Measurements from ENCODE around the gene HOXD4. TPM values are rescaled to one million over a fixed set of nuclear protein-coding genes. Genes with fewer than 3 reads are reported as not detected.

HOXD4 gene
- total and polyA plus RNA-seq, 10 of the 15 experiments (the other 5 are each of a cell fraction or from before 2014, with no cell fraction given), result 0.07 TPM; not detected in 9

DNA sequence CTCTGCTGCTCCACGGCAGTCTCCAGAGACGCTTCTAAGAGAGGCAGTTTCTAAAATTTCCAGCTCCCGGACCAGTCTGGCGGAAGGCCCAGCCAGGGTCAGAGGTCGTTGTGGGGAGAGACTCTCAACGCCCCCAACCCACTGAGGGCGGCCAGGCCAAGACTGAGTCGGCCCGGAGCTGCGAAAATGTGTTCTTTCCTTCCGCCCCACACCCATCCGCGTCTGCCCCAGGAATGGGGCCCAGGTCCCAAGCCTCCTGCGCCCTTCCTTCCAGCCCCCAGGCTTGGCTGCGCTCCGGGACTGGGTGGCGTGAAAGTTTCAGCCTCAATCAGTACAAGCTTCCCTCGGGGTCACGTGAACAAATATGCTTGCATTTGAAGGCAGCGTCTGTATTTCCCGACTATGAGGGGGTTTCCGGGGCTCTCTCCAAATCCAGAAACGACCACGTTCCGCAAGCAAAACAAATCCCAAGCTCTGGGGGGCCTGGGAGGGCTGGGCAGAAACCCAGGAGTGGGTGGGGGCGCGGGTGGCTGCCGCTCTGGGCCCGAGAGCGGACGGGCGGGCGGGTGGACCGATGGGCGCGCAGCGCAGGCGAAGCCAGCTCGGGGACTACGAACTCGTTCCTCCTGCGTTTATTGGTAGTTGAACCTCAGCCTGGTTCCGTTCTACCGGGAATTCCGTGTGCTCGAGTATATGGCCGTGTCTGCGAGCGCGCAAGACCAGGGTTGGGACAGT lies 9.1 kb downstream of the HOXD4 start (continued):
- TF ChIP-seq, protein P1, sequence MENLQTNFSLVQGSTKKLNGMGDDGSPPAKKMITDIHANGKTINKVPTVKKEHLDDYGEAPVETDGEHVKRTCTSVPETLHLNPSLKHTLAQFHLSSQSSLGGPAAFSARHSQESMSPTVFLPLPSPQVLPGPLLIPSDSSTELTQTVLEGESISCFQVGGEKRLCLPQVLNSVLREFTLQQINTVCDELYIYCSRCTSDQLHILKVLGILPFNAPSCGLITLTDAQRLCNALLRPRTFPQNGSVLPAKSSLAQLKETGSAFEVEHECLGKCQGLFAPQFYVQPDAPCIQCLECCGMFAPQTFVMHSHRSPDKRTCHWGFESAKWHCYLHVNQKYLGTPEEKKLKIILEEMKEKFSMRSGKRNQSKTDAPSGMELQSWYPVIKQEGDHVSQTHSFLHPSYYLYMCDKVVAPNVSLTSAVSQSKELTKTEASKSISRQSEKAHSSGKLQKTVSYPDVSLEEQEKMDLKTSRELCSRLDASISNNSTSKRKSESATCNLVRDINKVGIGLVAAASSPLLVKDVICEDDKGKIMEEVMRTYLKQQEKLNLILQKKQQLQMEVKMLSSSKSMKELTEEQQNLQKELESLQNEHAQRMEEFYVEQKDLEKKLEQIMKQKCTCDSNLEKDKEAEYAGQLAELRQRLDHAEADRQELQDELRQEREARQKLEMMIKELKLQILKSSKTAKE (IDR thresholded peaks at IDR 0.05; ENCODE audit: low read depth, poor library complexity, severe bottlenecking), result no peak
- TF ChIP-seq ZSCAN29 (IDR thresholded peaks at IDR 0.05) (no peak), IKZF2 (IDR thresholded peaks at IDR 0.05) (no peak)
- TF ChIP-seq, protein P2, sequence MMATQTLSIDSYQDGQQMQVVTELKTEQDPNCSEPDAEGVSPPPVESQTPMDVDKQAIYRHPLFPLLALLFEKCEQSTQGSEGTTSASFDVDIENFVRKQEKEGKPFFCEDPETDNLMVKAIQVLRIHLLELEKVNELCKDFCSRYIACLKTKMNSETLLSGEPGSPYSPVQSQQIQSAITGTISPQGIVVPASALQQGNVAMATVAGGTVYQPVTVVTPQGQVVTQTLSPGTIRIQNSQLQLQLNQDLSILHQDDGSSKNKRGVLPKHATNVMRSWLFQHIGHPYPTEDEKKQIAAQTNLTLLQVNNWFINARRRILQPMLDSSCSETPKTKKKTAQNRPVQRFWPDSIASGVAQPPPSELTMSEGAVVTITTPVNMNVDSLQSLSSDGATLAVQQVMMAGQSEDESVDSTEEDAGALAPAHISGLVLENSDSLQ (IDR thresholded peaks at IDR 0.05), result no peak

- ChIA-PET CTCF (interaction anchor here (0.8 to 0.9 kb wide), 2 partner anchors 20 to 393 kb away, joined by 3 to 4 read pairs; no protein-coding TSS in a partner anchor), SMC1A (ENCODE audit: uncharacterized antibody, unreplicated experiment) (interaction anchor here (0.8 to 1.0 kb wide), 3 partner anchors 13 to 490 kb away, joined by 3 to 5 read pairs (median 3); no protein-coding TSS in a partner anchor), RAD21 (ENCODE audit: unreplicated experiment) (interaction anchor here (1.2 kb wide), 1 partner anchor 11 kb away, joined by 4 read pairs; no protein-coding TSS in a partner anchor), POLR2A (no interaction called here)
- Histone ChIP-seq H4K20me1 (ENCODE audit: control insufficient read depth, insufficient read depth) (no peaks in the 10 kb centered on the region), H3K27me3 (replicated peaks in 1 of 2; ENCODE audit: control insufficient read depth in 2 of 2, insufficient read depth in 2 of 2, low read length in 1 of 2) (peaks cover 19 to 35% of the 10 kb centered on the region in 2 experiments), H3K9ac (ENCODE audit: control insufficient read depth, insufficient read depth, low read length) (no peak overlapping the region), H3K4me3 (no peak overlapping the region), H3K36me3 (ENCODE audit: control insufficient read depth in 2 of 2, insufficient read depth in 2 of 2, low read length in 1 of 2) (no peaks in the 10 kb centered on the region), H3K4me2 (ENCODE audit: control insufficient read depth, insufficient read depth) (no peak overlapping the region), H3K9me3 (replicated peaks; ENCODE audit: control insufficient read depth, insufficient read depth, low read length) (peaks cover 2% of the 10 kb centered on the region; the same call in 2 of the 3 replicates), H3K27ac (ENCODE audit: control insufficient read depth, insufficient read depth) (no peak overlapping the region), H3K4me1 (ENCODE audit: control insufficient read depth, insufficient read depth, low read length) (no peaks in the 10 kb centered on the region), H3K79me2 (ENCODE audit: control insufficient read depth, insufficient read depth, low read length) (no peaks in the 10 kb centered on the region), H2AFZ (ENCODE audit: control insufficient read depth, low read depth, low read length) (no peak overlapping the region)
- no peak for FAIRE-seq
- 49% methylated on average over 22 of the region's 22 CpGs for whole genome bisulfite sequencing (ENCODE audit: insufficient coverage, insufficient replicate concordance, low lambda C conversion rate, missing lambda C conversion rate)
- in situ Hi-C loops (cut with MboI), result no loop called here
- ATAC-seq, result no peak
- intact Hi-C loops (cut with micrococcal nuclease; ENCODE audit: unreplicated experiment), result no loop called here
- no peak for DNase-seq (ENCODE audit: low read depth, low spot score)
- no TSS peak for BruUV-seq (replicated peaks)
- no peak for TF ChIP-seq JUNB (IDR thresholded peaks at IDR 0.05)
- TF ChIP-seq, protein P1 (IDR thresholded peaks at IDR 0.05; ENCODE audit: low read depth, poor library complexity, severe bottlenecking), result no peak
- TF ChIP-seq, protein P3, sequence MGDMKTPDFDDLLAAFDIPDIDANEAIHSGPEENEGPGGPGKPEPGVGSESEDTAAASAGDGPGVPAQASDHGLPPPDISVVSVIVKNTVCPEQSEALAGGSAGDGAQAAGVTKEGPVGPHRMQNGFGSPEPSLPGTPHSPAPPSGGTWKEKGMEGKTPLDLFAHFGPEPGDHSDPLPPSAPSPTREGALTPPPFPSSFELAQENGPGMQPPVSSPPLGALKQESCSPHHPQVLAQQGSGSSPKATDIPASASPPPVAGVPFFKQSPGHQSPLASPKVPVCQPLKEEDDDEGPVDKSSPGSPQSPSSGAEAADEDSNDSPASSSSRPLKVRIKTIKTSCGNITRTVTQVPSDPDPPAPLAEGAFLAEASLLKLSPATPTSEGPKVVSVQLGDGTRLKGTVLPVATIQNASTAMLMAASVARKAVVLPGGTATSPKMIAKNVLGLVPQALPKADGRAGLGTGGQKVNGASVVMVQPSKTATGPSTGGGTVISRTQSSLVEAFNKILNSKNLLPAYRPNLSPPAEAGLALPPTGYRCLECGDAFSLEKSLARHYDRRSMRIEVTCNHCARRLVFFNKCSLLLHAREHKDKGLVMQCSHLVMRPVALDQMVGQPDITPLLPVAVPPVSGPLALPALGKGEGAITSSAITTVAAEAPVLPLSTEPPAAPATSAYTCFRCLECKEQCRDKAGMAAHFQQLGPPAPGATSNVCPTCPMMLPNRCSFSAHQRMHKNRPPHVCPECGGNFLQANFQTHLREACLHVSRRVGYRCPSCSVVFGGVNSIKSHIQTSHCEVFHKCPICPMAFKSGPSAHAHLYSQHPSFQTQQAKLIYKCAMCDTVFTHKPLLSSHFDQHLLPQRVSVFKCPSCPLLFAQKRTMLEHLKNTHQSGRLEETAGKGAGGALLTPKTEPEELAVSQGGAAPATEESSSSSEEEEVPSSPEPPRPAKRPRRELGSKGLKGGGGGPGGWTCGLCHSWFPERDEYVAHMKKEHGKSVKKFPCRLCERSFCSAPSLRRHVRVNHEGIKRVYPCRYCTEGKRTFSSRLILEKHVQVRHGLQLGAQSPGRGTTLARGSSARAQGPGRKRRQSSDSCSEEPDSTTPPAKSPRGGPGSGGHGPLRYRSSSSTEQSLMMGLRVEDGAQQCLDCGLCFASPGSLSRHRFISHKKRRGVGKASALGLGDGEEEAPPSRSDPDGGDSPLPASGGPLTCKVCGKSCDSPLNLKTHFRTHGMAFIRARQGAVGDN (IDR thresholded peaks at IDR 0.05), result no peak
- TF ChIP-seq SRF (IDR thresholded peaks at IDR 0.05; ENCODE audit: low read depth in 2 of 2, low read length in 2 of 2), result no peak
- TF ChIP-seq NR2C1 (IDR thresholded peaks at IDR 0.05), result no peak
- TF ChIP-seq BHLHE40 (IDR thresholded peaks at IDR 0.05; ENCODE audit: borderline replicate concordance in 1 of 2, low read depth in 2 of 2, low read length in 1 of 2), result no peak
These were observed 9.9 kb downstream of the HOXD4 start for GRCh38 chr2:176160986-176161824.
